Measurements from ENCODE around the gene MGAT3. TPM values are rescaled to one million over a fixed set of nuclear protein-coding genes. Genes with fewer than 3 reads are reported as not detected.
A peak's percentile ranks its signal among the peaks of the same experiment; 100 is the strongest.

Gene MGAT3
- total RNA-seq, 4 donors from 2014 or later = 0.08 to 1.3 (median 0.62) TPM

- Histone ChIP-seq H3K27ac (peak overlapping the region in 1 of 4 donors; percentile 24), H3K27me3 (no peaks in the 10 kb centered on the region), H3K36me3 (peaks cover 3 to 83% (median 30%) of the 10 kb centered on the region in 3 donors), H3K4me1 (peaks cover 7 to 27% (median 8%) of the 10 kb centered on the region in 3 donors), H3K9me3 (no peaks in the 10 kb centered on the region), H3K4me3 (no peak overlapping the region)
- TF ChIP-seq POLR2A (IDR thresholded peaks at IDR 0.05) (no peak), CTCF (IDR thresholded peaks at IDR 0.05) (peak in 5 of 6 experiments; percentile 55 to 76 (median 66))
- no peak for DNase-seq
- intact Hi-C loops (cut with DNase I) = loop anchor here (10.0 kb wide), 1 partner anchor 170 kb away; the partner anchor contains the start of gene SYNGR1
- WGBS, 2 donors = 34 to 38% methylated on average over 8 of the region's 8 CpGs
These were observed 57.7 kb downstream of the MGAT3 start for GRCh38 chr22:39514373-39514973.

DNA sequence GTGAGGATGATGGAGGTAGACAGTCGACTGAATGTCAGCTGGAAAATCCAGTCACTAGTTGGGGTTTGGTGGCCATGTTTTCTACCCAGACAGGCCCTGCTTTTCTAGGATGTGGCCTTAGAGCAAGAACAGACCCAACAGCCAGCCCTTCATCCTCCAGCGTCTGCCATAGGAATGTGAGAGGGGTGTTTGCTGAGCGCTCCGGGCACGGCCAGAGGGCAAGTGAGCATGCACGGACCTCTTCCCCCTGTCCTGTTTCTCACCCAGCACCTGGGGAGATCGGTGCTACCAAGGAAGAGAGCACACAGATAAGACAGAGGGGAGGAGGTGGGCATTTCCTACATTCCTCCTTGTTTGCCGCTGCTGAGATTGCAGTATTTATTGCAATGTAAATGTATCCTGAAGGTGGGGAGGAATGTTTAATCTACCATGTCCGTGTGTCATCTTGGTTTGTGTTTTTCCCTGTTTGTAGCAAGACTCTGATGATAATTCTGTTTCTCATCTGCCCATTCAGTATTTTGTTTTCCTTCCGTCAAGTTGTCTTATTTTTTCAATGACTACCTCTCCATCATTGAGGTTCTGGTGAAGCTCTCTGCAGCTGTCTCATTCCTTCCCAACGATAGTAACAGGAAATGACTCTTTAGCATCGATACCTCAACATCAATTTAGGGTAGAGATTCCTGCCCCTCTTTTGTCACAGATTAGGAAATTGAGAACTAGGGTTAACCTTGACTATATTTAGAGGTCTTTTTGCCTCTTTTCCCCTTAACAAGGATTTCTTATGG lies 58.6 kb downstream of the MGAT3 start:
- H3K27ac ChIP-seq = no peak overlapping the region
- H3K4me3 ChIP-seq = no peak overlapping the region
- 84 to 90% methylated on average over 10 to 12 of the region's 12 CpGs for WGBS, 2 donors
- peaks cover 7 to 28% (median 8%) of the 10 kb centered on the region in 3 donors for H3K4me1 ChIP-seq
- no peak for TF ChIP-seq POLR2A (IDR thresholded peaks at IDR 0.05)
- no peak for TF ChIP-seq CTCF (IDR thresholded peaks at IDR 0.05)
- H3K27me3 ChIP-seq = no peaks in the 10 kb centered on the region
- H3K36me3 ChIP-seq = peaks cover 0 to 73% (median 30%) of the 10 kb centered on the region in 3 donors
- no peaks in the 10 kb centered on the region for H3K9me3 ChIP-seq
- intact Hi-C loops (cut with DNase I) = loop anchor here (10.0 kb wide), 1 partner anchor 171 kb away; the partner anchor contains the start of gene SYNGR1
- DNase-seq = no peak

GRCh38 chr22:39517470-39517869 lies 60.7 kb downstream of the MGAT3 start:
- no peaks in the 10 kb centered on the region for H3K9me3 ChIP-seq
- DNase-seq = no peak
- intact Hi-C loops (cut with DNase I) = loop anchor here (10.0 kb wide), 1 partner anchor 173 kb away; the partner anchor contains the start of gene SYNGR1
- no peak for TF ChIP-seq CTCF (IDR thresholded peaks at IDR 0.05)
- TF ChIP-seq POLR2A (IDR thresholded peaks at IDR 0.05) = no peak
- no peak overlapping the region for H3K4me3 ChIP-seq
- H3K4me1 ChIP-seq = peaks cover 17 to 42% (median 19%) of the 10 kb centered on the region in 3 donors
- H3K27me3 ChIP-seq = no peaks in the 10 kb centered on the region
- peaks cover 14 to 68% (median 37%) of the 10 kb centered on the region in 3 donors for H3K36me3 ChIP-seq
- H3K27ac ChIP-seq = no peak overlapping the region
- WGBS, 2 donors = 75 to 88% methylated on average over 3 of the region's 3 CpGs

DNA sequence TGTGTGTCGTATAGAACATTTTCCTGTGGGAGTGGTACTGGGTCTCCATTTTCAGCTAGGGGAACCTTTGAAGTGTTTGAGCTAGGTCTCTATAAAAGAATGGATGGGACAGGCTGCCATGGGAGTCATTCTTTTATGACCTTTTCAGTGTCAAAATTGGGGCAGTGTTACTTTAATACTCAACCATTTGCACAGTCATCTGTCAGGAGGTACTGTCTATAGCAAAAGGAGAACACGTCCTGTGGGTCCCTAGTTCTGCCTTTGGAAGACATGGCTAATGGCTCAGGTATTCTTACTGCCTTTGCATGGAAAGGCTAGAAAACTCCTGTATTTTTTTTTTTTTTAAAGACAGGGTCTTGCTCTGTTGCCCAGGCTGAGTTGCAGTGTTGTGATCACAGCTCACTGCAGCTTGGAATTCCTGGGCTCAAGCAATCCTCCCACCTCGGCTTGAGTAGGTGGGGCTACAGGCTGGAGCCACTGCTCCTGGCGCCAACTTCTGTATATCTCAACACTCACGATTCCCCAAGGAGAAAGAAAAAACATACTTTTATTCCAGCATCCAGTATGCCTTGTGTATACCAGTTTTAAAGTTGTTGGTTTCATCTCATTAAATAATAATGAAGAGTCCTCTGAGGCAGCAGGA lies 61.5 kb downstream of the MGAT3 start:
- DNase-seq = no peak
- no peak overlapping the region for H3K4me3 ChIP-seq
- H3K27me3 ChIP-seq = no peaks in the 10 kb centered on the region
- peaks cover 20 to 68% (median 33%) of the 10 kb centered on the region in 3 donors for H3K36me3 ChIP-seq
- WGBS, 2 donors = 47 to 62% methylated on average over 3 to 5 of the region's 5 CpGs
- TF ChIP-seq CTCF (IDR thresholded peaks at IDR 0.05) (no peak), POLR2A (IDR thresholded peaks at IDR 0.05) (no peak)
- no peaks in the 10 kb centered on the region for H3K9me3 ChIP-seq
- intact Hi-C loops (cut with DNase I) = loop anchor here (10.0 kb wide), 1 partner anchor 173 kb away; the partner anchor contains the start of gene SYNGR1
- H3K27ac ChIP-seq = peak overlapping the region; percentile 99 to 100 (median 100)
- peaks cover 25 to 50% (median 27%) of the 10 kb centered on the region in 3 donors for H3K4me1 ChIP-seq
